Neural progenitor cell (in vitro differentiated cells): ENCODE results near the gene SLX4.

Source experiments
- EZH2 ChIP-seq: fragments of 200-600 bp; sonication (generic); IDR thresholded peaks from 2 replicates; pipeline ENCODE4 v1.6.1; 2017; ENCODE audit warnings: antibody characterized with exemption, mild to moderate bottlenecking, moderate library complexity
- TF ChIP-seq, protein P1 (sequence below): fragments of 200-600 bp; sonication (generic); IDR thresholded peaks from 2 replicates; pipeline ENCODE4 v1.5.1; 2017; ENCODE audit warnings: antibody characterized with exemption, mild to moderate bottlenecking

DNA sequence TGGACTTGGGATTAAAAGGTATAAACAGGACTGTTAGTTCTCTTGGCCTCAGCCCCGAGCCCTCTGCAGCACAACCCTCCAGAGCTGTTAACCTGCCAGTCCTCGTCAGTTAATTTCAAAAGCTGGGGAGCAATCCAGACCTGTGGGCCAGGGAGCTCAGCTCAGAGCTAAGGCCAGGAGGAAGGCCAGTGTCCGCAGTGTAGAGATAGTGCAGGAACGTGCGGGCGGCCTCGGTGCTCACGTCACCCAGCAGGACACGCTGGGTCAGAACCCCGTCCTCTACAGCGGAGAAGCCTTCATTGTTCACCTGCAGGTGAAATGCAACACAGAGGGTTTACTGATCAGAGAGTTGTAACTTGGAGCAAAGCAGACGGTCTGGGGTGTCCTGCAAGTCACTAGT is 18.8 kb downstream of the SLX4 start:
- TF ChIP-seq, protein P1, sequence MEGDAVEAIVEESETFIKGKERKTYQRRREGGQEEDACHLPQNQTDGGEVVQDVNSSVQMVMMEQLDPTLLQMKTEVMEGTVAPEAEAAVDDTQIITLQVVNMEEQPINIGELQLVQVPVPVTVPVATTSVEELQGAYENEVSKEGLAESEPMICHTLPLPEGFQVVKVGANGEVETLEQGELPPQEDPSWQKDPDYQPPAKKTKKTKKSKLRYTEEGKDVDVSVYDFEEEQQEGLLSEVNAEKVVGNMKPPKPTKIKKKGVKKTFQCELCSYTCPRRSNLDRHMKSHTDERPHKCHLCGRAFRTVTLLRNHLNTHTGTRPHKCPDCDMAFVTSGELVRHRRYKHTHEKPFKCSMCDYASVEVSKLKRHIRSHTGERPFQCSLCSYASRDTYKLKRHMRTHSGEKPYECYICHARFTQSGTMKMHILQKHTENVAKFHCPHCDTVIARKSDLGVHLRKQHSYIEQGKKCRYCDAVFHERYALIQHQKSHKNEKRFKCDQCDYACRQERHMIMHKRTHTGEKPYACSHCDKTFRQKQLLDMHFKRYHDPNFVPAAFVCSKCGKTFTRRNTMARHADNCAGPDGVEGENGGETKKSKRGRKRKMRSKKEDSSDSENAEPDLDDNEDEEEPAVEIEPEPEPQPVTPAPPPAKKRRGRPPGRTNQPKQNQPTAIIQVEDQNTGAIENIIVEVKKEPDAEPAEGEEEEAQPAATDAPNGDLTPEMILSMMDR, result no peak
- no peak for TF ChIP-seq EZH2
